Neural cell (in vitro differentiated cells): ENCODE measurements around the gene CYP1A2.
"Not testable (repeated sequence)": the region's sequence is repeated elsewhere in the genome, so short reads cannot be mapped to it uniquely, and the experiment has no call there.

ENCODE experiments used
- CTCF ChIP-seq: fragments of 450-650 bp; IDR thresholded peaks from 2 replicates; pipeline ENCODE4 v1.5.1; 2014; ENCODE audit warnings: antibody characterized with exemption, mild to moderate bottlenecking, moderate library complexity; ENCODE audit not compliant: poor library complexity, severe bottlenecking
- EP300 ChIP-seq: fragments of 450-650 bp; conservative IDR thresholded peaks from 2 replicates; pipeline ENCODE4 v1.6.1; 2014; ENCODE audit warnings: antibody characterized with exemption, mild to moderate bottlenecking, moderate library complexity; ENCODE audit not compliant: poor library complexity, severe bottlenecking
- EZH2 ChIP-seq: fragments of 200-600, 300-800 bp; shearing (Covaris generic), sonication (generic); IDR thresholded peaks from 2 replicates; pipeline ENCODE4 v1.6.1; 2014; ENCODE audit warnings: antibody characterized with exemption, low read length, borderline replicate concordance, mild to moderate bottlenecking; ENCODE audit not compliant: insufficient read depth, poor library complexity, severe bottlenecking
- MXI1 ChIP-seq: fragments of 450-650 bp; conservative IDR thresholded peaks from 2 replicates; pipeline ENCODE4 v1.6.1; 2014; ENCODE audit warnings: antibody characterized with exemption, mild to moderate bottlenecking; ENCODE audit not compliant: poor library complexity, severe bottlenecking
- POLR2AphosphoS5 ChIP-seq: IDR thresholded peaks from 2 replicates; pipeline ENCODE4 v1.6.1; 2012
- RAD21 ChIP-seq: fragments of 450-650 bp; conservative IDR thresholded peaks from 2 replicates; pipeline ENCODE4 v1.6.1; 2014; ENCODE audit warnings: antibody characterized with exemption, mild to moderate bottlenecking, moderate library complexity
- REST ChIP-seq: IDR thresholded peaks from 2 replicates; pipeline ENCODE4 v1.6.1; 2012; ENCODE audit warnings: borderline replicate concordance
- SMC3 ChIP-seq: fragments of 450-650 bp; conservative IDR thresholded peaks from 2 replicates; pipeline ENCODE4 v1.6.1; 2014; ENCODE audit warnings: antibody characterized with exemption, mild to moderate bottlenecking, moderate library complexity; ENCODE audit not compliant: poor library complexity
- TAF1 ChIP-seq: IDR thresholded peaks from 2 replicates; pipeline ENCODE4 v1.6.1; 2012; ENCODE audit warnings: low read depth

DNA sequence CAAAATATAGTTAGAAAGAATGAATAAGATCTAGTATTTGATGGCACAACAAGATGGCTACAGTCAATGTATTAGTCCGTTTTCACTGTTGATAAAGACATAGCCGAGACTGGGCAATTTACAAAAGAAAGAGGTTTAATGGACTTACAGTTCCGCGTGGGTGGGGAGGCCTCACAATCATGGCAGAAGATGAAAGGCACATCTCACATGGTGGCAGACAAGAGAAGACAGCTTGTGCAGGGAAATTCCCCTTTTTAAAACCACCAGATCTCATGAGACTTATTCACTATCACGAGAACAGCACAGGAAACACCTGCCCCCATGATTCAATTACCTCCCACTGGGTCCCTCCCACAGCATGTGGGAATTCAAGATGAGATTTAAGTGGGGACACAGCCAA lies 10.4 kb upstream of the CYP1A2 start:
- not testable (repeated sequence) for TF ChIP-seq CTCF, RAD21, EZH2, MXI1, POLR2AphosphoS5, TAF1, EP300, REST, SMC3
